Measurements from ENCODE around the gene PLBD2. TPM values are rescaled to one million over a fixed set of nuclear protein-coding genes. Genes with fewer than 3 reads are reported as not detected.

The PLBD2 gene
- total RNA-seq, 2 donors from 2014 or later, result 54.1 to 104 TPM

GRCh38 chr12:113425960-113426453, 67.6 kb downstream of the PLBD2 start:
- no peak overlapping the region for H3K27ac ChIP-seq
- no peaks in the 10 kb centered on the region for H3K9me3 ChIP-seq
- TF ChIP-seq, protein P1, sequence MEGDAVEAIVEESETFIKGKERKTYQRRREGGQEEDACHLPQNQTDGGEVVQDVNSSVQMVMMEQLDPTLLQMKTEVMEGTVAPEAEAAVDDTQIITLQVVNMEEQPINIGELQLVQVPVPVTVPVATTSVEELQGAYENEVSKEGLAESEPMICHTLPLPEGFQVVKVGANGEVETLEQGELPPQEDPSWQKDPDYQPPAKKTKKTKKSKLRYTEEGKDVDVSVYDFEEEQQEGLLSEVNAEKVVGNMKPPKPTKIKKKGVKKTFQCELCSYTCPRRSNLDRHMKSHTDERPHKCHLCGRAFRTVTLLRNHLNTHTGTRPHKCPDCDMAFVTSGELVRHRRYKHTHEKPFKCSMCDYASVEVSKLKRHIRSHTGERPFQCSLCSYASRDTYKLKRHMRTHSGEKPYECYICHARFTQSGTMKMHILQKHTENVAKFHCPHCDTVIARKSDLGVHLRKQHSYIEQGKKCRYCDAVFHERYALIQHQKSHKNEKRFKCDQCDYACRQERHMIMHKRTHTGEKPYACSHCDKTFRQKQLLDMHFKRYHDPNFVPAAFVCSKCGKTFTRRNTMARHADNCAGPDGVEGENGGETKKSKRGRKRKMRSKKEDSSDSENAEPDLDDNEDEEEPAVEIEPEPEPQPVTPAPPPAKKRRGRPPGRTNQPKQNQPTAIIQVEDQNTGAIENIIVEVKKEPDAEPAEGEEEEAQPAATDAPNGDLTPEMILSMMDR (IDR thresholded peaks at IDR 0.05), result no peak
- H3K36me3 ChIP-seq, result no peaks in the 10 kb centered on the region
- no peaks in the 10 kb centered on the region for H3K27me3 ChIP-seq (replicated peaks; ENCODE audit: insufficient read depth)
- DNase-seq (ENCODE audit: low spot score) (no peak), ATAC-seq (ENCODE audit: insufficient number of reproducible peaks, low FRiP score, low read depth) (no peak)
- H3K4me3 ChIP-seq, result no peak overlapping the region
- H3K4me1 ChIP-seq (ENCODE audit: control insufficient read depth in 1 of 2, low read depth in 2 of 2), result peaks cover 5 to 12% of the 10 kb centered on the region in 2 donors

GRCh38 chr12:113427882-113428281, 69.5 kb downstream of the PLBD2 start:
- Histone ChIP-seq H3K4me3 (no peak overlapping the region), H3K4me1 (ENCODE audit: control insufficient read depth in 1 of 2, low read depth in 2 of 2) (peaks cover 1% of the 10 kb centered on the region in 2 donors), H3K27me3 (replicated peaks; ENCODE audit: insufficient read depth) (no peaks in the 10 kb centered on the region), H3K27ac (no peak overlapping the region), H3K9me3 (no peaks in the 10 kb centered on the region), H3K36me3 (no peaks in the 10 kb centered on the region)
- DNase-seq (ENCODE audit: low spot score) (no peak), ATAC-seq (ENCODE audit: insufficient number of reproducible peaks, low FRiP score, low read depth) (no peak)
- TF ChIP-seq, protein P1 (IDR thresholded peaks at IDR 0.05), result no peak

DNA sequence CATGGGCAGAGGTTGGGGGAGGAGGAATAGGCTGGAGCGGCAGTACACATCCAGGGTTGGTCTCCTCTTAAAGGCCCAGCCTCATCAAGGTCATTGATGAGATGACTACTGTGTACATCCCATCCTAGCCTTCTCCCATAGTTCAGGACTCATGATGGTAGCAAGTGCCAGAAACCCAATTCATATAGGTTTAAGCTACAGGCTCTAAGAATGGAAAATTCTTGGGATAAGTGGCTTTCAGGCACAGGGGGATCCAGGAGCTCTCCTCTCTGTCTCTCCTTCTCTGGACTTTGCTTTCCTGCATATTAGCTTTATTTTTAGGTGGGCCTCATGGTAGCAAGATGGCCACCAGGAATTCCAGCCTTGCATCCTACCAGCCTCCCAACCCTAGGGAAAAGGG, 70.1 kb downstream of the PLBD2 start:
- Histone ChIP-seq H3K4me1 (ENCODE audit: control insufficient read depth in 1 of 2, low read depth in 2 of 2) (no peaks in the 10 kb centered on the region), H3K4me3 (no peak overlapping the region), H3K36me3 (no peaks in the 10 kb centered on the region), H3K27me3 (replicated peaks; ENCODE audit: insufficient read depth) (no peaks in the 10 kb centered on the region), H3K27ac (no peak overlapping the region), H3K9me3 (no peaks in the 10 kb centered on the region)
- no peak for DNase-seq (ENCODE audit: low spot score)
- TF ChIP-seq, protein P1 (IDR thresholded peaks at IDR 0.05), result no peak
- ATAC-seq (ENCODE audit: insufficient number of reproducible peaks, low FRiP score, low read depth), result no peak

GRCh38 chr12:113432986-113433385, 74.6 kb downstream of the PLBD2 start:
- Histone ChIP-seq H3K9me3 (no peaks in the 10 kb centered on the region), H3K4me3 (no peak overlapping the region), H3K27me3 (replicated peaks; ENCODE audit: insufficient read depth) (no peaks in the 10 kb centered on the region), H3K36me3 (no peaks in the 10 kb centered on the region), H3K4me1 (ENCODE audit: control insufficient read depth in 1 of 2, low read depth in 2 of 2) (no peaks in the 10 kb centered on the region), H3K27ac (no peak overlapping the region)
- no peak for ATAC-seq (ENCODE audit: insufficient number of reproducible peaks, low FRiP score, low read depth)
- DNase-seq (ENCODE audit: low spot score), result no peak
- TF ChIP-seq, protein P1 (IDR thresholded peaks at IDR 0.05), result no peak

DNA sequence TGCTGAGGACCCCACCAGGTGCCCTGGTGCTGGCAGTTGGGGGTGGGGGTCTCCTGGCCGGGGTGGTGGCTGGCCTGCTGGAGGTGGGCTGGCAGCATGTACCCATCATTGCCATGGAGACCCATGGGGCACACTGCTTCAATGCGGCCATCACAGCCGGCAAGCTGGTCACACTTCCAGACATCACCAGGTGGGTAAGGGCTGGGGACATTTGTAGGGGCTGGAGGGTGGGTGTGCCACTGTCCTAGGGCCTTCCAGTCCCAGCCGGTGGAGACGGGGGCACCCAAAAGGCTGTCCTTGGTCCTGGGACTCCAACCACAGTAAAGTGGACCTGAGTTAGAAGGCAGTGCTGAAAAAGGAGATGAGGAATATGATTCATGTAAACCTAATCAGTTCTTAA, 77.0 kb downstream of the PLBD2 start:
- H3K4me3 ChIP-seq, result no peak overlapping the region
- no peaks in the 10 kb centered on the region for H3K36me3 ChIP-seq
- H3K9me3 ChIP-seq, result no peaks in the 10 kb centered on the region
- TF ChIP-seq, protein P1 (IDR thresholded peaks at IDR 0.05), result no peak
- no peak for ATAC-seq (ENCODE audit: insufficient number of reproducible peaks, low FRiP score, low read depth)
- no peaks in the 10 kb centered on the region for H3K4me1 ChIP-seq (ENCODE audit: control insufficient read depth in 1 of 2, low read depth in 2 of 2)
- no peak overlapping the region for H3K27ac ChIP-seq
- no peak for DNase-seq (ENCODE audit: low spot score)
- no peaks in the 10 kb centered on the region for H3K27me3 ChIP-seq (replicated peaks; ENCODE audit: insufficient read depth)

Measured in thoracic aorta (tissue), 2 donors.